Stimulated activated CD4-positive, alpha-beta T cell treated with anti-CD3 and anti-CD28 coated beads, Interleukin-15, amount 100 ng/mL, for 1 hour (primary cell): Measurements from ENCODE around the gene FAM131C.
"Not testable (repeated sequence)": the region's sequence is repeated elsewhere in the genome, so short reads cannot be mapped to it uniquely, and the experiment has no call there.

ENCODE experiments used
- DNase-seq, 2 donors: peaks; one replicate each; pipeline ENCODE4 v3.0.0-alpha.2; 2020; ENCODE audit warnings: low read depth in 1 of 2, low spot score in 1 of 2

Gene FAM131C

DNA sequence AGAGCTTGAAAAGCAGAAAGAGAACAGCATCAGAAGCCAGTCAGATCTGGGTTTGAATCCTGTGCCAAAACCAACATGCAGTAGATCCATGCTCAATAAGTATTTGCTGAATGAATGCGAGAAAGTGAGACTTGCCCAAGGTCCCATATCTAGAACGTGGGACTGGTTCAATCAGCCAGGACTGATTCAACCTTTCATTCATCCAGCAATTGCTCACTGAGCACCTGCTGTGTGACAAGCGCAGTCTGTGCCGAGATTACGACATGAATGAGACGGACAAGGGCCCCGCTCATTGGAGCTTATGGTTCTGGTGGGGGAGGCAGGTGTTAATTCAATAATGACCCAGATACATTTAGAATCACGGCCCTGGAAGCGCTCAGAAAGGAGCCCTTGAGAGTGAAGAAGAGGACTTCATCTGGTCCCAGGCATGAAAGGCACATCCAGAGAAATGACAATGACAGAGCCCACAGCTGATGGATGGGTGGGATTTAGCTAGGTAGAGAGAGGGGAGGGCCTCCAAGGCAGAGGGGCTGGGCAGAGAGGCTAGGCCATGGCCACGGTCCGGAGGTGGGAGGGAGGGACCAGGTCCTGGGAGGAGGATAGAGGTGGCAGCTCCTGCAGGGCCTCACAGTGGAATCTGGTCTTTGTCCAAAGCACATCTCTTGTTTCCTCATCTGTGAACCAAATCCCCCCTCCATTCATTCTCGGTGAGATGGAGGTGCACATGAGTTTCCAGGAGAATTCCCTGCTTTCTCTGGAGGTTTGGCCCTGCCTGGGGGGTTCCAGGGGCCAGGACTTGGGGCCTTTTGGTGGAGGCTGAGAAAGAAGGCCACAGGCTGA is 4.2 kb upstream of the FAM131C start:
- no peak for DNase-seq

DNA sequence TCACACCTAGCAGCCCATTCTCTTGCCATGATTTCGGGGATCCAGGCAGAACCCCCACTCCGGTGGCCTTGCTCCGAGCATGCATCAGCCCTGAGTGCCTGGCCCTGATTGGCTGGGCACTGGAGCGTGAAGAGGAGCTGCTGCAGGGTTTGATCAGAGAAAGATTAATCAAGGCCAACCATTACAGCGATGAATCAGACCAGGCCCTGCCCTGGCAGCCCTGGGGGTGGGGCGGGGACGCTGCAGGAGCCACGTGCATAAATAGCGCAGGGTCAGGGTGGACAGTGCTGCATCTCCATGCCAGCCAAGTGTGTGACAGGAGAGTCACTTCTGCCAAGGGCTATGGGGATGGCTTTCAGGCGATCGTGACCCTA is 3.4 kb upstream of the FAM131C start:
- no peak for DNase-seq

DNA sequence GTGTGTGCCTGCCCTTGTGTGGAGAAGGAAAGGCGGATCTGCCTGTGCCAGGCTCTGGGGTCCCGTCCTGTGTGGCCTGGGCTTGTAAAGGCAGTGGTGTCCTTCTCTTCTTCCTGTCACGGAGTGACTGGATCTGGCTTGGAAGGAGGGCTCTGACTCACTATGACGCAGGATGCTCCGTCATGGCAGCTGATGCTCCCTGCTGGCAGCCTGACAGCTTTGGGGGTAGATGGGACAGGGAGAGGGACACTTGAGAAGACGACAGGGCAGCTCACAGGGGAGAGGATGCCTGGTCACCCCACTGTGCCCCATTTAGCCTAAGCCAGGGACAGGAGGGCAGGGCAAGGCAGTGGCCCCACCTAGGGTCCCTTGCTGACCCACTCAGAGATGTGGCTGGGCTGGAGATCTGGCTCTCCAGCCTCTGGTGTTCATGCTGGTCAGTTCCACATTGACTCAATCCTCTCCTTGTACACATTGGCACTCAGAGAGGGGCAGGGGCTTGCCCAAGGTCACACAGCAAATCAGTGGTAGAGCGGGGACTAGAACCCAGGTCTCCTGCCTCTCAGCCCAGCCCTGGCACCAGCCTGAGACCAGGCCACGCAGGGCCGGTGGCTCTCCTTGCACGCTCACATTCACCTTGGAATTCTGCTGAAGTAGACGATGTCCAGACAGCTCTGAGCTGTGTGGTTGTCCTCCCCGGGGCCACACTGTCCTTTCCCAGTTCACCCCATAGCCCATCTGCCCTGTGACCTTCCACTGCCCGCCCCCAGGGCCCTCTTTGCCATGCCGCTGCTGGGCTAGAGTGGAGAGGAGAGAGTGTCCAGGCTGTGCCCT is 2.8 kb upstream of the FAM131C start:
- DNase-seq, result no peak

DNA sequence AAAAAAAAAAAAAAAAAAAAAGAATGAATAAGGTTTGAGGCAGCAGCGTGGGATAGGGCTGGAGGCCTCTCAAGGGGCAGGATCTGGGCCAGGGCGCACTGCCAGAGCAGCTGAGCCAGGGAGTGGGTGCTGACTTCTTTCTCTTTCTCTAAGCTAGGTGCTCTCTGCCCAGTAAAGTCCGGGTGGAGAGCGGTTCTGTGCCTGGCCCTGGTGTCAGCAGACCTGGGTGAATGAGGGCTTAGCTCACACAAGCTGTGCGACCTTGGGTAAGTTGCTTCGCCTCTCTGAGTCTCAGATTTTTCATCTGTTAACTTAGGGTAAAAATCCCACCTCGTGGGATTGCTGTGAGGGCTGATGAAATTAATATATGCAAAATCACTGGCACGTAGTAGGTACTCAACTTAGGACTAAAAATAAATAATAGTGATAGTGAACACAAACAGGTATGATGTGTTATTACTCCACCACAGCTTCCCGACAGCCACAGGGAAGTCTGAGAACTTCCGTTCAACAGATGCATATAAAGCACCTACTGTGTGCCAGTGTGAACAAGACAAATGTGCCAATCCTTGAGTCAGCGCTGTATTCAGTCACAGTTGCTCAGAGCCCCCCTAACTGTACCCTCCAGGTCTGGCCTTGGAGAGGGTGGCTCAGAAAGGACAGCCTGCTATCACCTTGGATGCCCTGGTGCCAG is 2.0 kb upstream of the FAM131C start:
- DNase-seq, result no peak

DNA sequence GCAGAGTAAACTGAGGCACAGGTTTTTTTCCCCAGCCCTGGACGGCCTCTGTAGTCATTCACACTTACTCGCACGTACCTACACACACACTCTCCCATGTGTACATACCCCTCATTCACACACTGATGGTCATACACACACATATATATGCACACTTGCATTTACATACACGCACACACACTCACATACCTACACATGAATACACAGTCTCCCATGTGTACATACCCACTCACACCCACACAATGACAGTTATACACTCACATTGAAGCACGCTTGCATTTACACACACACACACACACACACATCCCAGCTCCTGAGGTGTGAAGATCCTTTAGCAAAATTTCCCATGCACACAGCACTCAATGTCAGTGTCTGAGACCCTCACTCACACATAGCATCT is 766 bp upstream of the FAM131C start:
- no peak for DNase-seq

DNA sequence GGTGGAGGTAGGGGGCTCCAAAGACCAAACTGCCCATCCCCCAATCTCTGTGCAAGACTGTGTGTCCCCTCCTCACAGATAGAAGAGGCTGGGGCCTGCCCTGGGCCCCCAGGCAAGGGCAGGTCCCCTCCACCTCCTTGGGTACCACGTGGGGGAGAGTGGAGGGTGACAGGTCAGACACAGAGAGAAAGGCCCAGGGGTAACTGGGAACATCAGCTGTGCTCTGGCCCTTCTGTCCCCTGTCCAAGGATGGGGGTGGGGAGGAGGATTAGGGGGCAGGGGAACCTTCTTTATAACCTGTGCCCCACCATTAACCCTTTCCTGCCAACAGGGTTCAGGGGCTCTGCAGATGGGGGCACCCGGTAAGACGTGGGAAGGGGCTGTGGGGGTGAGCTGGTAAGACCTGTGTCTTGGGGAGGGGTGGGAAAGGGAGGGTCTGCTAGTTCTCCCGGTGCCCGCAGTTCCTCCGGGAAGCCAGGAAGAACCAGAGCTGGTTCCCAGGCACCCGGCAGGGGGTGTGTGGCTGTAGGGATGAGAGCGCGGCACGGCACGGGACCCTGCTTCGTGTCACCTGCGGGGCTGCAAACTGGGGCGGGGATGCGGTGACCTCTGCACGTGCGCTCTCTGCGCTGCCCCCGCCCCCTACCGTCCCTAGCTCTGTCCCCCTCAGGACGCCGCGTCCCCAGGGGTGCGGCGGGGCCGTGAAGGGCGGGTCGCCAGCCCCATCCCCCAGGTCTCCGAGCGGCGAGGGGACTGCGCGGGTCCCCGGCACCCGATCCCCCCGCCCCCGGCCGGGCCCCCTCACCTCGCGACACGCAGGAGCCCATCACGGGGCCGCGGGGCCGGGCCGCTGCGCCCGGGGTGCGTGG is 601 bp downstream of the FAM131C start:
- no peak for DNase-seq

DNA sequence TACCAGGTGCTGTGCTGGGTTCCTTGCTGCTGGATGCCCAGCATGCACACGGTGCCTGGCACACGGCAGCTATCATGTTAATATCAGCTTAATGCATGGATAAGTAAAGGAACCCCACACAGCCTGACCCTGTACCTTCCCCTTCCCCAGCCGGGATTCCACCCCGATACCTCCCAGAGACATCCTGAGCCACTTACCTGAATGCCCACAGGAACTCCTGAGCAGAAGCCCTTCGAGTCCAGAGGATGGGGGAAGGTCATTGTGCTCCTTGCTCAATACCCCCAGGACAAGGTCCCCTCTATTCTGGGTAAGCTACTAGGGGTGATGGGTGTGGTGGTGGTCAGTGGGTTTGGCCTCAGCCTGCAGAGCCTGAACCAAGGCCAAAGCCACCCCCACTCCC is 1.4 kb downstream of the FAM131C start:
- no peak for DNase-seq

DNA sequence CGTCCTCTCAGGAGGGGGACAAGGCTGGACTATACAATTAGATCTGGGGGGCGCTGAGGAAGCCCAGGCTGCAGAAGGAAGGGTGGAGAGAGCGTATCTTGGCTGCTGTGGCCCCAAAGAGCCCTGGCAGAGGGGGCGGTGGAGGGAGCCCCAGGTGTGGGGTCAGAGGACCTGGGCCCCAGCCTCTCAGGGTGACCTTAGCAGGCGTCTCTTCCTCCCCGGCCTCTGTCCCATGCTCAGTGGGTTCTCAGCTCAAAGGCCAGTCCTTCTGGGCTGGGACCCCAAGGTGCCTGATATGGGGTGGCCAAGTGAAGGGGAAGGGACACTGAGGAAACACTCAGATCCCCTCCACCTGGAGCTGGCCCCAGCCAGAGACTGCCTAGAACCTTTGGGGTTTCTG is 1.8 kb downstream of the FAM131C start:
- DNase-seq, result no peak

DNA sequence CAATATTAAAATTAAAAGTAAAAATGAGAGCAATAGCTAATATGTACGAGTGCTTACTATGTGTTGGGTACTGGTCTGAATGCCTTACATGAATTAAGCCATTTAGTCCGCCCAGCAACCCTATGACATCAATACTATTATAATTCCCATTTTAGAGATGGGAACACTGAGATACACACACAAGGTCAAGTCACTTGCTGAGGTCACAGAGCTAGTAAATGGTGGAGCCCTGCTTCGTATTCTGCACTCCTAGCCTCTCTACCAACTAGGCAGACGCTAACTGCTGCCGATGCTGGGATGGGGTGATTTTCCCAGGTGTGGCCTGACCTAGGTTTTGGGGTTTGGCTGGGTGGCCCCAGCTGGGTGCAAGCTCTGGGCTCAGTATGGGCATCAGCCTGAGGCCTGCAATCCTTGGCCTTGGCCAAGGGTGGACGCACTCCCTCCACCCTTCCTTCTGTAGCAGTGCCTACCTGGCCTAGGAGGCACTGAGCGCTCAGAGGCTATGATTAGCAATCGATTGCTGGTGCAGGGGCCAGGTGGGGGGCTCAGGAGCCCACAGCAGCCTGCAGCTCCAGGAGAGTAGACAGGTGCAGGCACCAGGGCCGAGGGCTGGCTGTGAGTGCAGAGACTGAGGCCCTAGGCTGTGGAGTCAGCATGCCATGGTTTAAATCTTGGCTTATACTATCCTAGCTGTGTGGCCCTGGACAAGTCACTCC is 2.7 kb downstream of the FAM131C start:
- DNase-seq, result no peak

DNA sequence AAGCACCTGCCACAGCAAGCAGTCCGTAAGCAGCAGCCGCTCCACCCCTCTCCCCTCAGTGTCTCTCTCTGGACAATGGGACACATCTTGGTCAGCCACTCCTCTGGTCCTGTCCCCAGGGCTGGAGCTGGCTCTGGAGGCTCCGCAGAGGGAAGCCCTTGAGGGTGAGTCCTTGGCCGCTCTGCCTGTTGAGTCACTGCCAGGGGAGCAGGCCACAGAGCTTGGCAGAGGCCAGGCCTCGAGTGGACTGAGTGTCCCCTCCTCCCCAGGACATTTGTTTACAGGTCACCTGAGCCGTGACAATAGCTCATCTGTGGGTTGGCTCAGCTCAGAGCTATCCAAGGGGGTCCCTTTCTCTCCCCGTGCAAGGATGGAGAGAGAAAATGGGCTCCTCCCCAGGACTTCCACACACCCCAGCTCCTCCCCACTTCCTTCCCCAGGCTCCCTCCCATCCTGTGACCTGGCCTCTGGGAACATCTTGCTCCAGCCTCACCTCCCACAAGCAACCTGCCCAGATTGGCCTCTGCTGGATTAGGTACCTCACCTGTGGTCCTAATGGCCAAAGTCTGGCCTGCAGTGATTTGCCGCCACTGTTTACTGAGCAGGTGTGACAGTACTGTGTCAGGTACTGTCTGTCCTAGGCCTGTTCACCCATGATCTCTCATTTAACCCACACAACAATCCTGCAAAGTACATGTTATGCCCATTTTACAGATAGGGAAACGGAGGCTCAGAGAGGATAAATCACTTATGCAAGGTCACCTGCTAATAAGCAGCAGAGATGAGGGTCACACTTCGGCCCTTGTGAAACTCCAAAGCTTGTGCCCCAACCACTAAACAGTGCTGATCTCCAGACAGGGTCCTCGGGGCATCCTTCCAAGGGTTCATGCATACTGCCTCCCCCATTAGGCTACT is 4.8 kb downstream of the FAM131C start:
- DNase-seq, result no peak

DNA sequence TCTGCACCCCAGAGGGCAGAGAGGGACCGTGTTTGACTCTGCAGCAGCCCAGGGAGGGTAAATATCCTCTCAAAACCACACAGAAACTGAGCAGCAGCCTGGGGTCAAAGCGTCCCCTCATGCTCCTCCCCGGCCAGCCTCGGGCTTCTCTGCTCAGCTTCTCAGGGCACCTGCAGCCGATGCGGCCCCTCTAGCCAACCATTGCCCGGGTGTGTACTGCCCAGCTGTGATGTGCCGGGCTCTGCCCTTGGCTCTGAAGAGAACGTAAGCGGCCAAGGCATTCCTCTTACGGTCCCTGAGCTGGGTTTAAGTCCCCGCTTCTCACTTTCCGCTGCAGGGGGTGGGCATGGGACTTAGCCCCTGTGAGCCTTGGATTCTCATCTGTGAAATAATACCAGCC is 5.5 kb downstream of the FAM131C start:
- DNase-seq, result no peak

DNA sequence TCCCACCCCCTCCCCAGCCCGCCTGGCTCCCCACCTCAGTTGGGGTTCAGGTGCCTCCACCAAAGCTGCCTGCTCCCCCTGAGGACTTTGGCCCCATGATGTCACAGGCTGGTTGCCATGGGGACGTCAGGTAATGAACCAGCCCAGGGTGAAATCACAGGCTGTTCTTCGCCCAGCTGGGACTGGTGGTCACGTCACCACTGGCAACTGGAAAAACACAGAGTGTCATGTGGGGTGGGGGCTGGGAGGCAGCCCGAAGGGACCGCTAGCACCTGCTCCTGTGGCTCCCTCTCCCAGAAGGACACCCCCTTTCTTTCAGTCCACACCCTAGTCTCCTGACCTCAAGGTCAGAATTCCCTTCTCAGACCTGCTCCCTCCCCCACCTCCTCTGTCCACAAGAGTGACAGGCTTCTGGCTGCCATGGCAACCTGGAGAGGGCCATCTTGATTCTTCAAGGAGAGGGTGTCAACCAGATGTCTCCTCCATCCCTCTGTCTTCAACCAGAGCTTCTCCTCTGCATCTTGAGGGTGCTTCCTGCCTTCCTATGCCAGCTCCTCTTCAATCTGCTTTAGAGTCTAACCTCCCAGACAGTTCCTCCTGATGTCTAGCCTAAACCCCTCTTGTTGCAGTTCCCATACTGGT is 6.2 kb downstream of the FAM131C start:
- DNase-seq, result no peak

DNA sequence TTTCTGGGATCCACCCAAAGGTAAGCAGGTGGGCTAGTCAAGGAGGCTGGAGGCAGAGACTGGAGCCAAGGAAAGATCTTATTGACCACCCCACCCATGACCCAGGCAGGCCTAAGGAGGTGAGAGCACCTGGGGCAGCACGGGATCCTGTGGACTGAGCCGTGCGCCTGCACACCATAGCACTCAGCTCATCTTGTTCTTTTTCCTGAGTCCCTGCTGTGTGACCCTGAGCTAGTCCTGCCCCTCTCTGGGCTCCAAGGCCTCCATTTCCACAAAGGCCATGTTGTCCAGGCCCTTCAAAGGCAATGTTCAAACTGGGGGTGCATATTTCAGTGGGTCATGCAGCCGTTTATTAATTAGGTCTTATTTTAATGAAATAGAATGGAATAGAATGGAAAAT is 7.2 kb downstream of the FAM131C start:
- DNase-seq, result no peak

DNA sequence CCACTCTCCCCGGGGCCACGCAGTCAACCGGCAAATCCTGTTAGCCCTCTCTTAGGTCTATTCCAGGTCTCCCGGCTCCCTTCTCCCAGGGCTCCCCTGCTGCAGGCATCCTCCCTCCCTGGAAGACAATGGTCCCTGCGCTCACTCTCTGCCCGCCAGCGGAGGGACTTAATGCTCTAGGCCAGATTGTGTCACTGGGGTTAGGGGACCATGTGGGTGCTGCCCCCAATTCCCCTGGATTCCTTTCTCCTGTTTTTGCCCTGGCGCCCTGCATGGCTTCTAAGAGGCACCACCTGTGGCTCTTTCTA is 8.2 kb downstream of the FAM131C start:
- DNase-seq, result no peak

DNA sequence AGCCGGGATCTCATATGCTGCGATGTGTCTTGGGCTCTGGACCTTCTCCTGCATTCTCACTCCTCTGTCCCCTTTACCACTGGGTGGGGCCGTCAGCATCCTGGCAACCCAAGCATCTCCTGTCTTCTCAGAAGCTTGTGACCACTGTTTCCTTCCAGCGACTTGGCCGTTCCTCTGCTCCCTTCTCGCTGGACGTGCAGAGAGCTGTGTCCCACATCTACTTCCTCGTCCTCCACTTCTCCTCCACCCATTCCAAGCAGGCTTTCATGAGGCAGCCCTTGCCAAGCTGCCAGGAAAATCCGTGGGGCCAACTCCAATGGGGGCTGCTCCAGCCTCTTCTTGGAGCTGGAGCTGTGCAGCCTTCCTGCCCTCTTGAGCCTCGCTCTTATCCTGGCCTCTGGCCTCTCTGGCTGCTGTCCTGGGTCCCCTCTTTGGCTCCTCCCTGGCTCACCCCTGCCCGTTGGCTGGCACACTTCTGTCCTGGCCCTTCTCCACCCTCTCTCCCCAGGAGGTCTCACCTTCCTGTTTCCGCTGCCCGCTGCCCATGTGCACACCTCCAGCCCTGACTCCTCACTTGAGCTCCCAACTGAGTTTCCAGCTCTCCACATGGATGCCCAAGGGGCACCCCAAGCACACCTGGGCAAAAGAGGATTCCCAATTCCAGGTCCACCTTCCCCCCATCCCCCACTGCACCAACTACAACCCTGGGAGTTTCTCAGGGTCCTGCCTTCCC is 8.7 kb downstream of the FAM131C start:
- DNase-seq, result no peak

DNA sequence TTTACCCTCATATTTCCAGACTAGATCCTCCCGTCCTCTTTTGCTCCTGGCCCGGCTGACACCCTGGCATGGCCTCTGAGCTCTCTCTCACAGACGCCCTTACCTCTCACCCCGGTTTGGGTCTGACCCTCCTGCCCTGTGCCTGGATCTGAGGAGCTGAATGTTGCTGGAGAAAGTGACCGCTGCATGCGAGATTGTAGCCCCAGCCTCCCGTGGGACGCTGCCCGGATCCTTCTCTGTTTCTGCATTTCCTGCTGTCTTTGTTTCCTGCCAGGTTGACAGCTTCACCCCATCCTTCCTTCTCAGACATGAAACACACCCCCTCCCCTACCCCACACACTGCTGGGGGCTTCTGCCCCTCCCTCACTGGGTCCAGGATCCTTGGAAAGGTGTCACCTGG is 9.5 kb downstream of the FAM131C start:
- DNase-seq, result no peak

DNA sequence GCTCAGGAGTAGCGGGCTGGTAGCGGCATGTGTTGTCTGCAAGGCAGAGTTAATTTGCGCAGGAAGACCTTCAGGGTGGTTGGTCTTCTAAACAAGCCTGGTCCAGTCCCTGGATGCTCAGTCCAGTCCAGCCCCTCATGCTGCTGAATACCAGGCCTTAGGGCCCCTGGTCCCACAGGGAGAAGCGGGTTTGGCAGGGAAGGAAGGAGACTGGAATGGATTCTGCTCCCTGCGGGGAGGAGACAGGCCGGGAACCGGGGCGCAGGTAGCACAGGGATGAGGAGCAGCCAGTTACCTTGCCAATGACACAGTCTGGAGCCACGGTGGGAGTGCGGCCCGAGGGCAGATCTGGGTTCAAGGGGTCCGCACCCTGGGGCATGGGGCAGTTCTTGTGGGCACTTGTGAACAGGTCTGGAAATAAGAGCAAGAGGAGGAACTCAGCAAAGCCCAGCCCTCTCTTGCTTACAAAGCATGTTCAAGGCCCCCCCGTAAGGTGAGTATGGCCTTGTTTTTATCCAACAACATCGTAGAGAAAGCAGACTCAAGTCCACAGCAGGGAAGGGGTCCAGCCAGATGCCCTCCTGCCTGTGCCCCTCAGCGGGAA is 10.1 kb downstream of the FAM131C start:
- no peak for DNase-seq

DNA sequence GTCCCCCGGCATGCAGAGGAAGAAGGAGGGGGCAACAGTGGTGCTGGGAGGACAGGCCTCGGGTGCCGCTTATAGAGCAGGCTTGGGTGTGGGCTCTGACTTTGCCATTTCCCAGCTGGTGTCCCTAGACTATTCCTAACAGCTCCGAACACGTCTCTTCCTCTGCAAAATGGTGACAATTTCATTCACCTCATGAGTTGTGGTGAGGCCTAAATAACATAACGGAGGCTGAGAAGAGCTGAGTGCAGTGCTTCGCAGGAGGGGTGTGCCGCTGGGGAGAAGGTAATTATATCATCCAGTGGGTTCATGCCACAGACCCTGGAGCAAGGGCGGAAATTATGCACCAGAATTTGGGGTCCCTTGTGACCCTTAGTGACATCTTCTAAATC is 10.8 kb downstream of the FAM131C start:
- DNase-seq, result not testable (repeated sequence)
